ENCODE data around the gene FOXP1. TPM values are rescaled to one million over a fixed set of nuclear protein-coding genes. Genes with fewer than 3 reads are reported as not detected.

Gene FOXP1
- total RNA-seq, 1 donor from 2014 or later: 27.3 TPM

GRCh38 chr3:71395470-71395869, 188.1 kb downstream of the FOXP1 start:
- DNase-seq (ENCODE audit: low spot score): no peak
- H4K20me1 ChIP-seq (ENCODE audit: low read depth): no peaks in the 10 kb centered on the region
- TF ChIP-seq EZH2phosphoT487 (IDR thresholded peaks at IDR 0.05): no peak
- TF ChIP-seq CTCF (IDR thresholded peaks at IDR 0.05): no peak
- no peak for TF ChIP-seq EZH2 (IDR thresholded peaks at IDR 0.05)
- no peak overlapping the region for H3K4me2 ChIP-seq
- Mint-ChIP-seq H3K27me3 (ENCODE audit: insufficient read depth, low read depth) (no peaks in the 10 kb centered on the region), H3K4me3 (no peak overlapping the region), H3K4me1 (peaks cover 6% of the 10 kb centered on the region), H3K27ac (no peak overlapping the region), H3K9me3 (no peaks in the 10 kb centered on the region), H3K36me3 (no peaks in the 10 kb centered on the region)
- H3K79me2 ChIP-seq (ENCODE audit: low read depth): no peaks in the 10 kb centered on the region
- H3K4me3 ChIP-seq: no peak overlapping the region
- H3K9ac ChIP-seq: no peak overlapping the region
- no peaks in the 10 kb centered on the region for H3K36me3 ChIP-seq
- H3K27ac ChIP-seq: no peak overlapping the region
- H3K27me3 ChIP-seq: no peaks in the 10 kb centered on the region
- H2AFZ ChIP-seq (replicated peaks): no peak overlapping the region
- H3F3A ChIP-seq (ENCODE audit: low read depth): no peaks in the 10 kb centered on the region
- no peaks in the 10 kb centered on the region for H3K9me3 ChIP-seq (ENCODE audit: low read depth)
- H3K4me1 ChIP-seq: peaks cover 3% of the 10 kb centered on the region

- Histone ChIP-seq H3F3A (ENCODE audit: low read depth) (peaks cover 8% of the 10 kb centered on the region), H3K9me3 (ENCODE audit: low read depth) (no peaks in the 10 kb centered on the region), H3K27me3 (no peaks in the 10 kb centered on the region), H3K4me3 (no peak overlapping the region), H3K4me1 (peaks cover 14% of the 10 kb centered on the region), H4K20me1 (ENCODE audit: low read depth) (no peaks in the 10 kb centered on the region), H2AFZ (replicated peaks) (no peak overlapping the region), H3K9ac (no peak overlapping the region), H3K36me3 (no peaks in the 10 kb centered on the region), H3K4me2 (no peak overlapping the region), H3K79me2 (ENCODE audit: low read depth) (no peaks in the 10 kb centered on the region), H3K27ac (no peak overlapping the region)
- H3K36me3 Mint-ChIP-seq: no peaks in the 10 kb centered on the region
- TF ChIP-seq EZH2 (IDR thresholded peaks at IDR 0.05) (no peak), EZH2phosphoT487 (IDR thresholded peaks at IDR 0.05) (no peak), CTCF (IDR thresholded peaks at IDR 0.05) (no peak)
- no peaks in the 10 kb centered on the region for H3K9me3 Mint-ChIP-seq
- H3K27me3 Mint-ChIP-seq (ENCODE audit: insufficient read depth, low read depth): no peaks in the 10 kb centered on the region
- no peak overlapping the region for H3K27ac Mint-ChIP-seq
- no peak for DNase-seq (ENCODE audit: low spot score)
- no peak overlapping the region for H3K4me3 Mint-ChIP-seq
- H3K4me1 Mint-ChIP-seq: peaks cover 13% of the 10 kb centered on the region
Observed at GRCh38 chr3:71393745-71394144, 189.8 kb downstream of the FOXP1 start.

- no peak overlapping the region for H3K27ac ChIP-seq
- no peak overlapping the region for H3K27ac Mint-ChIP-seq
- H4K20me1 ChIP-seq (ENCODE audit: low read depth): no peaks in the 10 kb centered on the region
- no peak overlapping the region for H3K4me2 ChIP-seq
- no peaks in the 10 kb centered on the region for H3K36me3 ChIP-seq
- H3K9ac ChIP-seq: no peak overlapping the region
- TF ChIP-seq EZH2phosphoT487 (IDR thresholded peaks at IDR 0.05): no peak
- H3K9me3 Mint-ChIP-seq: no peaks in the 10 kb centered on the region
- H3K4me1 Mint-ChIP-seq: peaks cover 13% of the 10 kb centered on the region
- H3K4me1 ChIP-seq: peaks cover 14% of the 10 kb centered on the region
- H3K4me3 ChIP-seq: no peak overlapping the region
- no peak for DNase-seq (ENCODE audit: low spot score)
- H3K9me3 ChIP-seq (ENCODE audit: low read depth): no peaks in the 10 kb centered on the region
- no peaks in the 10 kb centered on the region for H3K27me3 Mint-ChIP-seq (ENCODE audit: insufficient read depth, low read depth)
- H3K36me3 Mint-ChIP-seq: no peaks in the 10 kb centered on the region
- peaks cover 8% of the 10 kb centered on the region for H3F3A ChIP-seq (ENCODE audit: low read depth)
- no peaks in the 10 kb centered on the region for H3K27me3 ChIP-seq
- no peak overlapping the region for H3K4me3 Mint-ChIP-seq
- no peaks in the 10 kb centered on the region for H3K79me2 ChIP-seq (ENCODE audit: low read depth)
- no peak overlapping the region for H2AFZ ChIP-seq (replicated peaks)
Observed at GRCh38 chr3:71393093-71393492, 190.4 kb downstream of the FOXP1 start.

- no peaks in the 10 kb centered on the region for H3K9me3 Mint-ChIP-seq
- no peak for TF ChIP-seq EZH2 (IDR thresholded peaks at IDR 0.05)
- no peak for TF ChIP-seq EZH2phosphoT487 (IDR thresholded peaks at IDR 0.05)
- TF ChIP-seq CTCF (IDR thresholded peaks at IDR 0.05): no peak
- peaks cover 13% of the 10 kb centered on the region for H3K4me1 Mint-ChIP-seq
Observed at GRCh38 chr3:71392251-71392650, 191.3 kb downstream of the FOXP1 start.

More at GRCh38 chr3:71392251-71392650, 191.3 kb downstream of the FOXP1 start:
- H3K36me3 Mint-ChIP-seq: no peaks in the 10 kb centered on the region
- H3K4me3 Mint-ChIP-seq: no peak overlapping the region
- H3K27me3 ChIP-seq: no peaks in the 10 kb centered on the region
- DNase-seq (ENCODE audit: low spot score): no peak
- no peaks in the 10 kb centered on the region for H3K36me3 ChIP-seq
- no peak overlapping the region for H3K27ac Mint-ChIP-seq
- no peak overlapping the region for H3K27ac ChIP-seq
- no peak overlapping the region for H3K9ac ChIP-seq
- no peaks in the 10 kb centered on the region for H3K79me2 ChIP-seq (ENCODE audit: low read depth)
- H3K4me3 ChIP-seq: no peak overlapping the region
- no peak overlapping the region for H2AFZ ChIP-seq (replicated peaks)
- no peaks in the 10 kb centered on the region for H4K20me1 ChIP-seq (ENCODE audit: low read depth)
- peaks cover 8% of the 10 kb centered on the region for H3F3A ChIP-seq (ENCODE audit: low read depth)
- peaks cover 14% of the 10 kb centered on the region for H3K4me1 ChIP-seq
- no peaks in the 10 kb centered on the region for H3K27me3 Mint-ChIP-seq (ENCODE audit: insufficient read depth, low read depth)
- no peaks in the 10 kb centered on the region for H3K9me3 ChIP-seq (ENCODE audit: low read depth)
- H3K4me2 ChIP-seq: no peak overlapping the region

Measured in neural progenitor cell (in vitro differentiated cells).